ENCODE results near the gene KPNA6. TPM values are rescaled to one million over a fixed set of nuclear protein-coding genes. Genes with fewer than 3 reads are reported as not detected.
"Not testable (repeated sequence)": the region's sequence is repeated elsewhere in the genome, so short reads cannot be mapped to it uniquely, and the experiment has no call there.

Gene KPNA6
- total RNA-seq, 1 donor from 2014 or later, result 25.3 TPM

- not testable (repeated sequence) for DNase-seq
Measured at GRCh38 chr1:32143302-32143695, 35.4 kb downstream of the KPNA6 start.

- no peak for DNase-seq
Measured at GRCh38 chr1:32144033-32144432, 36.2 kb downstream of the KPNA6 start.

DNA sequence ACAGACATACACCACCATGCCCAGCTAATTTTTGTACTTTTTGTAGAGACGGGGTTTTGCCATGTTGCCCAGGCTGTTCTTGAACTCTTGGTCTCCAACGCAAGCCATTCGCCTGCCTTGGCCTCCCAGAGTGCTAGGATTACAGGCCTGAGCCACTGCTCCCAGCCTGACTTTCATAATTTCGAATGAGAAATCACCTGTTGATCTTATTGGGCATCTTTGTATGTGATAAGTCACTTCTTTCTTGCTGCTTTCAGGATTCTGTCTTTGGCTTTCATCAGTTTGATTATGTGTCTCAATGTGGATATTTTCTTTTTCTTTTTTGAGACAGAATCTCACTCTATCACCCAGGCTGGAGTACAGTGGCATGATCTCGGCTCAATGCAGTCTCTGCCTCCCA, 39.9 kb downstream of the KPNA6 start:
- DNase-seq, result not testable (repeated sequence)

DNA sequence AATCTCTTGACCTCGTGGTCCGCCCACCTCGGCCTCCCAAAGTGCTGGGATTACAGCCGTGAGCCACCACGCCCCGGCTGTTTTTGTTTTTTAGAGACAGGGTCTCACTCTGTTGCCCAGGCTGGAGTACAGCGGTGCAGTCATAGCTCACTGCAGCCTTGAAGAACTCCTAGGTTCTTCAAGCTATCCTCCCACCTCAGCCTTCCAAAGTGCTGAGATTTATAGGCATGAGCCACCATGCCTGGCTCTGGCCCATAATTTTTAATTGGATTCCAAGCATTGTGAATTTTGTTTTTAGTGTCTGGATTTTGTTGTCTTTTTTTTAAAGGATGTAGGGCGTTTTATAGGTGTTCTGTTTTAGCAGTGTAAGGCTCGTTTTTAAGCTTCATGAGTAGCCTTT, 43.0 kb downstream of the KPNA6 start:
- no peak for DNase-seq

DNA sequence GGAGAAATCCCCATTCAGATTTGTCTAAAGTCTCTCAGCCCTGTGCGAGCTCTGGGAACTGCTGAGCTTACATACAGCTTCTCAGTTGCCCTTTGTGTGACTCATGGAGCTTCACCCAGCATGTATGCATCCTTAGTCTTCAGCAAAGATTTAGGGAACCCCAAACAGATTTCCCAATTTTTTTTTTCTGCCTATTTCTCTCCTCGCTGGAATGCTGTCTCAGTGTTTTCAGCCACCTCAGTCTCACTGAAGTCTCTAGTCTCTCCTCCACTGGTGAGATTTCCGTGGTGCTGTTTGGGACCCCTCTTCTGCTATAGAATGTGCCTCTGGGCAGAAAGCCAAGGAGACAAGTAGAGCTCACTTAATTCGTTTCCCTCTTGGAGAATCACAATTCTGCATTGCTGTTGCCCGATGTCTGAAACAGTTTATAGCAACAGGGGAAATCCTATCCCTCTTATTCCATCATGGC, 43.5 kb downstream of the KPNA6 start:
- no peak for DNase-seq

DNA sequence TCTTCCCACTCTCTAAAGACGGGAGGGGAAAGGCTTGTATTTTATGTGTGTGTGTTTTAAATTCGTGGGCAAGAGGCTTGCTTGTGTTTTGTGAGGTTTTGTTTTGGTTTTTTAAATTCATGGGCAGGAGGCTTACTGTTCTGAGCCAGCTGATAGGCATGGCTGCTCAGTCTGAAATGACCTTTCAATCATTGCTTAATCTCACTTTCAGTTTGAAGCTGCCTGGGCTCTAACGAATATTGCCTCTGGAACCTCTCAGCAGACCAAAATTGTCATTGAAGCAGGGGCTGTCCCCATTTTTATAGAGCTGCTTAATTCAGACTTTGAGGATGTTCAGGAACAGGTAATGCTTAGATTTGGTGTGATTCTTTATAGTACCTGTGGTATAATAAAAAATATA, 51.3 kb downstream of the KPNA6 start:
- no peak for DNase-seq

- DNase-seq, result no peak
Measured at GRCh38 chr1:32163405-32163804, 55.5 kb downstream of the KPNA6 start.

DNA sequence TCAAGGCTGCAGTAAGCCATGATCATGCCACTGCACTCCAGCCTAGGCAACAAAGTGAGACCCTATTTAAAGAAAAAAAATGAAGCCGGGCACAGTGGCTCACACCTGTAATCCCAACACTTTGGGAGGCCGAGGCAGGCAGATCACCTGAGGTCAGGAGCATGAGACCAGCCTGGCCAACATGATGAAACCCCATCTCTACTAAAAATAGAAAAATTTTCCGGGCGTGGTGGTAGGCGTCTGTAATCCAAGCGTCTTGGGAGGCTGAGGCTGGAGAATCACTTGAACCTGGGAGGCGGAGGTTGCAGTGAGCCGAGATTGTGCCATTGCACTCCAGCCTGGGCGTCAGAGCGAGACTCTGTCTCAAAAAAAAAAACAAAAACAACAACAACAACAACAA, 57.8 kb downstream of the KPNA6 start:
- DNase-seq, result not testable (repeated sequence)

DNA sequence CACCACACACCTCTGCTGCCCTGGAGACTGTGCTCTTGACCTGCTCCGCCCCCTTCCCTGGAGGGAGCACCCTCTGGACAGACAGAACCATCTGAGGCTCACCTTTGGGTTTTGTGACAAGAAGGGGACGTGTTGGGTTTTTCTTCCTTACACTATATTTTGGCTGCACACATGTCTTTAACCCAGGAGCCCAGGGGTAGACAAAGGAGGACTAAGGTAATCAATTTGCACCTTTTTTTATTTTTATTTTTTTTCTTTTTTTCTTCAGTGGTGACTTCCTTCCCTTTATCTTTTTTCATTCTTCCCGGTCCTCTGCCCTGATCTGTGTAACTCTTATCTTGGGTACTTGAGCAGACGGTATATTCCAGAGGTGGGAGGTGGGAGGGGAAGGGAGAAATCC, 63.1 kb downstream of the KPNA6 start:
- no peak for DNase-seq

DNA sequence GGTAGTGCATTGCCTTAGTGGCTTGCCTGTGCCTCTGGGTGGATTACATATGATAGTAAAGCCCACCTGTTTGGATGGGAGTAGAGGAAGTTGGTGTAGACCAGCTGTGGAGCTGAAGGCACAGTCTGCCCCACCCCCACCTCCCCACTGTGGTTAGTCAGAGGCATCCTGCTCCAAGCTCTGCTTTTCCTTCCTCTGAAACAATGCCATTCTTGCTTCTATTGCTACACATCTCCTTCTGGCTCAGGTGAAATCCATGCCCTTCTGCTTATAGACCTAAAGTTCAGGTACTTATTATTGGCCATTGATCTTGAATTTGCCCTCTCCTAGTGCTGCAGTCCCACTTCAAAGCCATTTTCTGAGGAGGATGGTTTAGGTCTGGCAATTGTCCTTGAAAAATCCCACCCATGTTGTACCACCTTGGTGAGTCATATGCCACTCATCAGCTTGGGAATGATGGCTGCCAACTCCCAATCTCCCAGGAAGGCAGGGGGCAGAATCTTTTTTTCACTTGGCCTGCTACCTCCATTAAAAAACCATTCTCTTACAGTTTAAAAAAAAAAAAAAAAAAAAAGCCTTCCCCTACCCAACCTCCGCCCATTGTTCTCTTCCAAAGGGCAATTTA, 64.9 kb downstream of the KPNA6 start:
- no peak for DNase-seq

DNA sequence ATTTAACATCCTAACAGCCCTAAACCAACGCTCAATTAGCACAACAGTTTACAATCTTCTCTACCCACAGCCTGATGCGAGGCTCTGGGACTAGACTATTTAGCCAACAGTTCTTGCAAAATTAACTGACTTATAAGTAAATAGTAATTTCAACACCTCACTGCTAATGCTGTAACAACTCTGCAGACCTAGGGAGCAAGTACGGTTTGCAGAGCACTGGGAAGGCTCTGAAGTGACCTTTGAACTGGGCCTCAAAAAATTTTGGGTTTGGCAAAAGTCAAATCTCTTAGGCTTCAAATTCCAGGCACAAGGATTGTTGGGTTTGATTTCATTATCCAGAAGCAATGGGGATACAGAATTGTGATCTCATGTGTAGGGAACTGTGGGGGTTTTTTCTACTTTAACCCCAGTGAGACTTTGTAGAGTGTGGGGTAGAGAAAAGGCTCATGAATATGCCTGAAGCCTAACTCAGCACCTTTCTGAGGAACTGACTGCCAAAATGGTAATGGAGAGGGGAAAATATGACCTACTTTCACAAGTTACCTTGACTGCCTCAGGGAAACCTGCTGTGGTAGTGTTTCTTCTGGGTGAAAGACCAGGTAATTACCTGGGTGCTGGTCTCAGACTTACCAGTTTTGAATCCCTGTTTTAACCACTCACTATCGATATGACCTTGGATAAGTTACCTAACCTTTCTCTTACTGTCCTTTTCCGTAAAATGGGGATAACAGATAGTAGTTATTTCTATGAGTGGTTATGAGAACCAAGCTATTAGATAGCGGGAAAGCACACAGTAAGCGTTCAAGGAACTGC, 70.7 kb downstream of the KPNA6 start:
- no peak for DNase-seq

GRCh38 chr1:32179193-32179442, 71.3 kb downstream of the KPNA6 start:
- no peak for DNase-seq

DNA sequence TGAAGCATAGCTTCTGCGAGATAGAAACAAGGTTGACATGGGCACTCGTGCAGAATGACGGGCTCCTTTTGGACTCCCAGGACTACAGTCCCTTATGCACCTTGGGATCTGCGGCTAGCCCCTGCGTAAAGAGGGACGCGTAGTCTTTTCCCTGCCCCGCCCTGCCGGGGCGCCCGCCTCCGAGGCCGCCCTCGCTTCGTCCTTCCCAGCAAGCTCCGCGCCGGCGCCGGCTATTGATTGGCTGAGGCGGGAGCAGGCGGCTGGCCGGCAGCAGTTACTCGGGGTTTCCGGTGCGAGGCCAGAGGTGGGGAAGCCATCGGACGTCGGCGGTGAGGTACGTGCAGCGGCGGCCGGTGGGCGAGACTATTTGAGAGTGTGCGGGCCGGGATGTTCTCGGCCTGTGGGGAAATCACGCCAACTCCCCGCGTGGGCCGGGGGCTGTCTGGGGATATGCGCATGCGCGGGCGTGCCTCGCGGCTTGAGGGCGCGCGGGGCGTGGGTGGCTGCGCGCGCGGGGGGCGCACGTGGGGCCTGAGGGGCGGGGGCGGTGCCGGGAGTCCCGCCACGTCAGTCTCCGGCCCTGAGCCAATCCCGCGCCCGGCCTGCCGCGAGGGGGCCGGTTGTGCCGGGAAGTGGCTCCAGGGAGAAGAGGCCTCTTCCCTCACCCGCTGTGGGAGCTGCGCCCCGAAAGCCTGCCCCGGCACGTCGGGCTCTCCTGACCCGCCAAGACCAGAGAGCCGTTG, 71.8 kb downstream of the KPNA6 start, which contains the start of gene TXLNA:
Gene TXLNA (plus strand): TSS at position 233 of the 743 bp plus-strand sequence. CDS start 671 bp downstream, outside the sequence.
- peak; percentile 91 for DNase-seq

DNA sequence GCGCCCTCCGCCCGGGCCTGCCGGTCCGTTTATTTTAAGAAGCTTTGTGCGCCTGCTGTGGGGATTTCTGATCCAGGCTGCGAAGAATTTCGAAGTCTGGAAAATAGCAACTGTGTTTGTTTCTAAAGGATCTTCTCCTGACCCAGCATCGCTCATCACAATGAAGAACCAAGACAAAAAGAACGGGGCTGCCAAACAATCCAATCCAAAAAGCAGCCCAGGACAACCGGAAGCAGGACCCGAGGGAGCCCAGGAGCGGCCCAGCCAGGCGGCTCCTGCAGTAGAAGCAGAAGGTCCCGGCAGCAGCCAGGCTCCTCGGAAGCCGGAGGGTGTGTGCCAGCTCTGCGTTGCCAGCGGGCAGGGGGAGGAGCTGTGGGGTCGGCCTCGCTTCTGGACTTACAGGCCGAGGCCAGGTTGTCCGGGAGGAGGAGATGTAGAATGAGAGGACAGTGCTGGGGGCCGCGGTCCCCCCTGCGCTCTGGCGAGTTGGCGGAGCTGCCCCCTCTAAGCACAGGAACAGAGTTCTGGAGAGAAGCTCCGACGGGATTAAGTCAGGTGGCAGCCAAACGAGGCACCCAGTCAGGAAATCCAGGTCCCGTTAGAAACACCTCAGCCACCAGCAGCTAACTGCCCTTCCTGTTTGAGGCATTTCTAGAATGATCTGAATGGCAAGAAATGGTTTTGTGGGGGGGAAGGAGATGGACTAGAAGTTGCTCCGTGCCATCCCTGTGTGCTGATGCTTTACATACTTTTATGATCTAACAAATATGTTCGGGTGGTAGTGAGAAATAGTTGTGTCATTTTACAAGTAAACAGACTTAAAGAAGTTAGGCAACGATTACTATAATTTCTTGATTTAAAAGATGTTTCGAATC, 72.6 kb downstream of the KPNA6 start:
- DNase-seq, result no peak

- DNase-seq, result no peak
Measured at GRCh38 chr1:32181065-32181464, 73.2 kb downstream of the KPNA6 start.

- no peak for DNase-seq
Measured at GRCh38 chr1:32181563-32181962, 73.7 kb downstream of the KPNA6 start.

- no peak for DNase-seq
Measured at GRCh38 chr1:32182060-32182459, 74.2 kb downstream of the KPNA6 start.

DNA sequence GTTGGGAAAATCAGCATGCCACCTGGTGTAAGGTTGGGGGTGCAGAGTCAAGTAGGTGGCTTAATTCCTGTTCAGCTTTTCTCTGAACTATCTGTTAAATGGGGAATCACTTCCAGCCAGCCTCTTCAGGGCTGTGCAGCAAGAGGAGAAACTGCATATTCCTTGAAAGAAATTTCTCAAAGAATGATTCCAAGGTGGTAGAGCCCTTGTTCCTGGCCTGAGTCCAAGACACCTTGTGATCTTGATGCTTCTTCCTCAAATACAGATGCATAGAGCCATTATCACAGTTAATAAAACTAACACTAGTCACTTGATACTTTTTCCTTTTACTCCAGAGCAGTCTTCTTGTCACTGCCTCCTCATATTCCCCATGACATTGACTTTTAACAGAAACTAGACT, 76.8 kb downstream of the KPNA6 start:
- no peak for DNase-seq

DNA sequence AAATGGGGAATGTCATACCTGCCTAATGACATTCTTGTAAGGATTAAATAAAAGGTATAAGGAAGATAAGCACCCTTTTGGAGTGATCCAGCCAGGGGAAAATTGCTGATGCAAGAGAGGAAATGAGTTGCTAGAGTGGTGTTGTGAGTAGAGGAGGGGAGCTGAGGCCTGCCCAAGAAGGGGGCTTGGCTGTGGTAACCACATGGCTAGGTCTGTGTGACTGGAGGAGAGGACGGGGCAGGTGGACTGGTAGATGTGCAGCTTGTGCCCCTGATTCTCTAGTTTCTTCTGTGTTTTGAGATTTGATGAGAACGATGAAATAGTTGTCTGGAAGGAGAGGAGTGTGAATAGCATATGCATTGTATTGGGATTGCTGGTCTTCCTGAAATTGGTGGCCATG, 78.2 kb downstream of the KPNA6 start:
- DNase-seq, result no peak

DNA sequence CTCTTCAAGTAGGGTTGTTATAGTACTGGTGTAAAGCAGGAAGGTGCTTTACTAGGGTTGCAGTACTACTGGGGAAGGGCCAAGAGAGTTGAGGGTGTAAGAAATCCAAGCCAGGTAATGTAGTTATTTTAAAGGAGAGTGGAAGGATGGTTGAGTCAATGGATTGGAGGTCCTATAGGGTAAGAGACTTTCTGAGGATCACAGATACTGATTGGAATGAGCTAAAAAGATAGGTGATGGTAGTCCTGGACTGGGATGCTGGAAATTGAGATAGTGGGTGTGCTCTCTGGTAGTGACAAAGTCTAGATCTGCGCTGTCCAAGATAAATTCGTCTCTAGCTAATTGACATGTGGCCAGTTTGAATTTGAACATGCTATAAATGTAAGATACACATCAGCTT, 78.6 kb downstream of the KPNA6 start:
- DNase-seq, result no peak

DNA sequence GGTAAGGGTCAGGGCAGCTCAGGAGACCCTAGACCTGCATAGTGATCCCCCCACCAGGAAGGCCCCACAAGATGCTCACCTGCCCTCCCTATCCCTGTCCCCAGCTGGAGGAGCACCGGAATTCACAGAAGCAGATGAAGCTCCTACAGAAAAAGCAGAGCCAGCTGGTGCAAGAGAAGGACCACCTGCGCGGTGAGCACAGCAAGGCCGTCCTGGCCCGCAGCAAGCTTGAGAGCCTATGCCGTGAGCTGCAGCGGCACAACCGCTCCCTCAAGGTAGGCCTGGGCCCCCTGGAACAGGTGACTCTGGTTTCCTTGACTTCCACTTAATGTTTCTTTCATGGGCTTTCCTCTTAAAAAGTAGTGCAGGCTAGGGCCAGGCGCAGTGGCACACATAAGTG, 80.0 kb downstream of the KPNA6 start:
- no peak for DNase-seq

DNA sequence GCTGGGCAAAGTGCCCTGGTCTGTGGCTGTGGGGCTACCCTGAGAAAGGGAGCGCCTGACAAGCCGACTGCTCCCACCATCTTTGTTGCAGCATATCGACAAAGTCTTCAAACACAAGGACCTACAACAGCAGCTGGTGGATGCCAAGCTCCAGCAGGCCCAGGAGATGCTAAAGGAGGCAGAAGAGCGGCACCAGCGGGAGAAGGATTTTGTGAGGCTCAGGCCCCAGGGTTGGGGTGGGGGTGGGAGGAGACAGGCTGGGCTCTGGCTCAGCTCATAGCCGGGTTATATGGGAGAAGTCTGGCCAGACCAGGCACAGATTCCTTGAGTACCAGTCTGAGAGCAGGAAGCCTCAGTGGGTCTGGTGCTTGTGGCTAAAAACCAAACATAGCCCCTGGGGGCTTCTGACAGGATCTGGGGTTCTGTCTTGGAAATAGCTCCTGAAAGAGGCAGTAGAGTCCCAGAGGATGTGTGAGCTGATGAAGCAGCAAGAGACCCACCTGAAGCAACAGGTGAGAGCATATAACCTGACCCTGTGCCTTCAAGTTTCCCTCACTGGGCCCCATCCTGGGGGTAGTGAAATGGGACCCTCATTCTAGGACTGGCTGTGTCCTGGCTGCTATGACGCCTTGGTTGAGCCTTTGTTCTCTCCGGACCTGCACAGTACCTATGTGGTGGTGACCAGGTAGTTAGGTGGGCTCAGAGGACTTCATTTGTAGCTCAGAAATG, 84.5 kb downstream of the KPNA6 start:
- DNase-seq, result no peak
